ENCODE results near the gene MTHFD1. TPM values are rescaled to one million over a fixed set of nuclear protein-coding genes. Genes with fewer than 3 reads are reported as not detected.
A peak's percentile ranks its signal among the peaks of the same experiment; 100 is the strongest.

The MTHFD1 gene
- total RNA-seq, 1 donor from 2014 or later, result 49.3 TPM

- Histone ChIP-seq H3K4me3 (no peak overlapping the region), H3K4me2 (no peak overlapping the region), H3K27me3 (no peaks in the 10 kb centered on the region), H2AFZ (replicated peaks) (no peak overlapping the region), H3F3A (ENCODE audit: low read depth) (no peaks in the 10 kb centered on the region), H3K9me3 (ENCODE audit: low read depth) (no peaks in the 10 kb centered on the region), H3K9ac (no peak overlapping the region), H3K79me2 (ENCODE audit: low read depth) (no peaks in the 10 kb centered on the region), H3K36me3 (no peaks in the 10 kb centered on the region), H3K4me1 (no peaks in the 10 kb centered on the region), H4K20me1 (ENCODE audit: low read depth) (no peaks in the 10 kb centered on the region), H3K27ac (no peak overlapping the region)
- Mint-ChIP-seq H3K27ac (no peak overlapping the region), H3K27me3 (ENCODE audit: insufficient read depth, low read depth) (peaks cover 2% of the 10 kb centered on the region), H3K4me3 (no peak overlapping the region), H3K9me3 (no peaks in the 10 kb centered on the region), H3K4me1 (peaks cover 10% of the 10 kb centered on the region), H3K36me3 (peaks cover 29% of the 10 kb centered on the region)
- TF ChIP-seq EZH2 (IDR thresholded peaks at IDR 0.05) (no peak), EZH2phosphoT487 (IDR thresholded peaks at IDR 0.05) (no peak)
- TF ChIP-seq, protein P1, sequence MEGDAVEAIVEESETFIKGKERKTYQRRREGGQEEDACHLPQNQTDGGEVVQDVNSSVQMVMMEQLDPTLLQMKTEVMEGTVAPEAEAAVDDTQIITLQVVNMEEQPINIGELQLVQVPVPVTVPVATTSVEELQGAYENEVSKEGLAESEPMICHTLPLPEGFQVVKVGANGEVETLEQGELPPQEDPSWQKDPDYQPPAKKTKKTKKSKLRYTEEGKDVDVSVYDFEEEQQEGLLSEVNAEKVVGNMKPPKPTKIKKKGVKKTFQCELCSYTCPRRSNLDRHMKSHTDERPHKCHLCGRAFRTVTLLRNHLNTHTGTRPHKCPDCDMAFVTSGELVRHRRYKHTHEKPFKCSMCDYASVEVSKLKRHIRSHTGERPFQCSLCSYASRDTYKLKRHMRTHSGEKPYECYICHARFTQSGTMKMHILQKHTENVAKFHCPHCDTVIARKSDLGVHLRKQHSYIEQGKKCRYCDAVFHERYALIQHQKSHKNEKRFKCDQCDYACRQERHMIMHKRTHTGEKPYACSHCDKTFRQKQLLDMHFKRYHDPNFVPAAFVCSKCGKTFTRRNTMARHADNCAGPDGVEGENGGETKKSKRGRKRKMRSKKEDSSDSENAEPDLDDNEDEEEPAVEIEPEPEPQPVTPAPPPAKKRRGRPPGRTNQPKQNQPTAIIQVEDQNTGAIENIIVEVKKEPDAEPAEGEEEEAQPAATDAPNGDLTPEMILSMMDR (IDR thresholded peaks at IDR 0.05), result no peak
- no peak for DNase-seq (ENCODE audit: low spot score)
Measured at GRCh38 chr14:64440494-64440893, 52.3 kb downstream of the MTHFD1 start.

GRCh38 chr14:64442300-64442988 is 54.3 kb downstream of the MTHFD1 start:
- H3K27me3 ChIP-seq, result no peaks in the 10 kb centered on the region
- Mint-ChIP-seq H3K4me1 (peaks cover 12% of the 10 kb centered on the region), H3K9me3 (no peaks in the 10 kb centered on the region), H3K4me3 (no peak overlapping the region), H3K27me3 (ENCODE audit: insufficient read depth, low read depth) (peaks cover 2% of the 10 kb centered on the region), H3K36me3 (peaks cover 28% of the 10 kb centered on the region), H3K27ac (no peak overlapping the region)
- no peaks in the 10 kb centered on the region for H3K9me3 ChIP-seq (ENCODE audit: low read depth)
- H3K9ac ChIP-seq, result no peak overlapping the region
- H3K4me2 ChIP-seq, result no peak overlapping the region
- no peaks in the 10 kb centered on the region for H3K79me2 ChIP-seq (ENCODE audit: low read depth)
- H3K27ac ChIP-seq, result no peak overlapping the region
- no peaks in the 10 kb centered on the region for H3K4me1 ChIP-seq
- TF ChIP-seq, protein P1 (IDR thresholded peaks at IDR 0.05), result no peak
- TF ChIP-seq EZH2phosphoT487 (IDR thresholded peaks at IDR 0.05), result no peak
- no peak for TF ChIP-seq EZH2 (IDR thresholded peaks at IDR 0.05)
- no peak for DNase-seq (ENCODE audit: low spot score)
- H3K36me3 ChIP-seq, result no peaks in the 10 kb centered on the region
- no peak overlapping the region for H3K4me3 ChIP-seq
- no peaks in the 10 kb centered on the region for H4K20me1 ChIP-seq (ENCODE audit: low read depth)
- H3F3A ChIP-seq (ENCODE audit: low read depth), result no peaks in the 10 kb centered on the region
- no peak overlapping the region for H2AFZ ChIP-seq (replicated peaks)

DNA sequence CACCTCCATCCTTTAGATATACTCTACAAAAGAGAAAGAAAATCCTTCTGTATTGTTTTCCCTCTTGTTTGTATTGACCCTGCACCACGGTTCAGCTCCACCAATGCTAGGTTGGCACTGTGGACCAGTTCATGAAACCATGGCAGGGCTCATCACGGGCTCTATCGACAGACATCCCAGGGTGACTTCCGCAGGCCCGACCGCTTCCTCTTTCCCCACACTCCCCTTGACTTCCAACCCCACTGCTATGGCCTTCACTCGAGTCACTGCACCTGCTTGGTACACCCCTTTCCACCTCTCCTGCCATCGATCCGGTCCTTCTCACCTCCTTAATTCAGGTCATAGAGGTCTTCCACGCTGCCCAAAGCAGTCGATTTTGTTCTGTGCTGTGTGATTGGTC is 56.0 kb downstream of the MTHFD1 start:
- no peaks in the 10 kb centered on the region for H3K9me3 ChIP-seq (ENCODE audit: low read depth)

More for the DNA sequence above, 56.0 kb downstream of the MTHFD1 start:
- Mint-ChIP-seq H3K4me1 (peaks cover 12% of the 10 kb centered on the region), H3K4me3 (no peak overlapping the region), H3K27ac (peak overlapping the region; percentile 28), H3K9me3 (no peaks in the 10 kb centered on the region), H3K36me3 (peaks cover 23% of the 10 kb centered on the region), H3K27me3 (ENCODE audit: insufficient read depth, low read depth) (peaks cover 2% of the 10 kb centered on the region)
- no peaks in the 10 kb centered on the region for H3F3A ChIP-seq (ENCODE audit: low read depth)
- no peaks in the 10 kb centered on the region for H3K4me1 ChIP-seq
- H3K27ac ChIP-seq, result no peak overlapping the region
- no peak for DNase-seq (ENCODE audit: low spot score)
- no peaks in the 10 kb centered on the region for H3K79me2 ChIP-seq (ENCODE audit: low read depth)
- no peak overlapping the region for H3K4me2 ChIP-seq
- no peak overlapping the region for H2AFZ ChIP-seq (replicated peaks)
- H4K20me1 ChIP-seq (ENCODE audit: low read depth), result no peaks in the 10 kb centered on the region
- TF ChIP-seq, protein P1 (IDR thresholded peaks at IDR 0.05), result no peak
- no peak for TF ChIP-seq EZH2 (IDR thresholded peaks at IDR 0.05)
- TF ChIP-seq EZH2phosphoT487 (IDR thresholded peaks at IDR 0.05), result no peak
- no peaks in the 10 kb centered on the region for H3K36me3 ChIP-seq
- H3K4me3 ChIP-seq, result no peak overlapping the region
- H3K9ac ChIP-seq, result no peak overlapping the region
- H3K27me3 ChIP-seq, result no peaks in the 10 kb centered on the region

Data from neural progenitor cell (in vitro differentiated cells).